ENCODE data around the gene UNC119B.

The UNC119B gene

GRCh38 chr12:120688527-120689071 is 21.7 kb upstream of the UNC119B start:
- H3K4me1 ChIP-seq (ENCODE audit: control insufficient read depth, insufficient read depth, low read length): peaks cover 3% of the 10 kb centered on the region
- no peak for DNase-seq (ENCODE audit: low read depth, low spot score)
- H3K27me3 ChIP-seq (ENCODE audit: control insufficient read depth, insufficient read depth, low read length): no peaks in the 10 kb centered on the region
- WGBS (ENCODE audit: insufficient coverage, insufficient read length): no CpG with 5 or more reads among the region's 6 CpGs
- H3K27ac ChIP-seq (ENCODE audit: low read length): no peak overlapping the region
- H3K36me3 ChIP-seq (ENCODE audit: control insufficient read depth, insufficient read depth, low read length): no peaks in the 10 kb centered on the region
- no peaks in the 10 kb centered on the region for H3K9me3 ChIP-seq (ENCODE audit: control insufficient read depth, insufficient read depth, low read length)
- peak overlapping the region; percentile 7; the same call in 1 of the 2 replicates for H3K4me3 ChIP-seq (ENCODE audit: low read length)

DNA sequence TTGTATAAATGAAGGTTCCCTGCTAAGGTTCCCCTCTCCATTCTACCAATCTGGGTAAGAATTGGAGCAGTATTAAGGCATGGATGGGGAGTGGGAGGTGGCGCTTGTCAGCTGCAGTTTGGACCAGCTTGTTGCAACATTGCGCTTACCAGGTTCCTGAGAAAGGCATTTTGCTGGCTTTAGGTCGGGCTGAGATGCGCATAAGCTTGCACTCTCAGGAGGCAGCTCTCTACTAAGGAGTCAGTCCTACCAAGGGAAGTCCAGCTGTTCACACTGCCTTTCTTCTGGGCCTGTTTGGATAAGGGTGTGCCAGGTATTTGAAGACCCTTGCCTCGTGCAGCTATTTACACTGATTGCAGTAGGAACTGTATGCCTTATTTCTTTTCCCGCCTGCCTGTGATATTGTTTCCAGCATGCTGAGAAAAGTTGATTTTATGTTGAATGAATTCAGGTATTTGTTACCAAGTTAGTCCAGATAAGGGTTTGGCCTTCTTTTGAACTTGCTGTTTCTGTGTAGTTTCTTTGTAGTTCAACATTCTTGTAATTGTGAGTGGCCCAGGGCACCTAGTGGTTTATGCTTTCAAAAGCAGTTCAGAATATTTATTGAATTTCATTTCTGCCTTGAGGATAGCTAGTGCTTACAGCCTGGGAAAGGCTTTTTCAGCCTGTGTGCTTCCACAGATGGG is 20.7 kb upstream of the UNC119B start:
- H3K36me3 ChIP-seq (ENCODE audit: control insufficient read depth, insufficient read depth, low read length): peaks cover 4% of the 10 kb centered on the region; the same call in 1 of the 2 replicates
- H3K4me3 ChIP-seq (ENCODE audit: low read length): no peak overlapping the region
- no peaks in the 10 kb centered on the region for H3K9me3 ChIP-seq (ENCODE audit: control insufficient read depth, insufficient read depth, low read length)
- DNase-seq (ENCODE audit: low read depth, low spot score): no peak
- WGBS (ENCODE audit: insufficient coverage, insufficient read length): no CpG with 5 or more reads among the region's 6 CpGs
- H3K27ac ChIP-seq (ENCODE audit: low read length): no peak overlapping the region
- peaks cover 3% of the 10 kb centered on the region for H3K4me1 ChIP-seq (ENCODE audit: control insufficient read depth, insufficient read depth, low read length)
- no peaks in the 10 kb centered on the region for H3K27me3 ChIP-seq (ENCODE audit: control insufficient read depth, insufficient read depth, low read length)

GRCh38 chr12:120690083-120690450 is 20.2 kb upstream of the UNC119B start:
- Histone ChIP-seq H3K4me1 (ENCODE audit: control insufficient read depth, insufficient read depth, low read length) (peaks cover 3% of the 10 kb centered on the region), H3K4me3 (ENCODE audit: low read length) (no peak overlapping the region), H3K27ac (ENCODE audit: low read length) (no peak overlapping the region), H3K9me3 (ENCODE audit: control insufficient read depth, insufficient read depth, low read length) (no peaks in the 10 kb centered on the region), H3K27me3 (ENCODE audit: control insufficient read depth, insufficient read depth, low read length) (no peaks in the 10 kb centered on the region), H3K36me3 (ENCODE audit: control insufficient read depth, insufficient read depth, low read length) (peaks cover 9% of the 10 kb centered on the region; the same call in 1 of the 2 replicates)
- WGBS (ENCODE audit: insufficient coverage, insufficient read length): no CpG with 5 or more reads among the region's 2 CpGs
- no peak for DNase-seq (ENCODE audit: low read depth, low spot score)

DNA sequence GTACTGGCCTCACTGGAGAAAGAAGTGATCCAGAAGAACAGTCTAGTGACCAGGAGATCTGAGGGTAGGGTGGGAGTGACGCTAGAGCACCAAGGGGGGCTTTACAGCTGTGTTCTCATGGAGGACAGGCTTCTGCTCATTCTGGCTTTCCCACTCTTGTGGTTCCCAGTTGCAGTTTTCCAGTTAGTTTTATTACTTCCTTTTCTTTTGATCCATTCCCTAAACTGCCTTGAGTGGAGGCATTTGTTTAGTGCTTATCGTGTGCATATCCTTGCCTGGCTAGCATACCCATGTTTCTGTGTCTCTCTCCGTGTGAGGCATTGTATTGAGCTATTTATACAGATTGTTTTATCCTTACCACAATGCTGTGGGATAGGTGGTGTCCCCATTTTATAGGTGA is 19.3 kb upstream of the UNC119B start:
- no CpG with 5 or more reads among the region's 3 CpGs for WGBS (ENCODE audit: insufficient coverage, insufficient read length)
- Histone ChIP-seq H3K27me3 (ENCODE audit: control insufficient read depth, insufficient read depth, low read length) (no peaks in the 10 kb centered on the region), H3K4me1 (ENCODE audit: control insufficient read depth, insufficient read depth, low read length) (peaks cover 3% of the 10 kb centered on the region)

GRCh38 chr12:120692524-120693033 is 17.7 kb upstream of the UNC119B start:
- Histone ChIP-seq H3K27me3 (ENCODE audit: control insufficient read depth, insufficient read depth, low read length) (no peaks in the 10 kb centered on the region), H3K36me3 (ENCODE audit: control insufficient read depth, insufficient read depth, low read length) (peaks cover 21% of the 10 kb centered on the region; the same call in 1 of the 2 replicates), H3K4me3 (ENCODE audit: low read length) (no peak overlapping the region), H3K4me1 (ENCODE audit: control insufficient read depth, insufficient read depth, low read length) (peaks cover 3% of the 10 kb centered on the region), H3K9me3 (ENCODE audit: control insufficient read depth, insufficient read depth, low read length) (no peaks in the 10 kb centered on the region), H3K27ac (ENCODE audit: low read length) (no peak overlapping the region)
- no CpG with 5 or more reads among the region's 11 CpGs for WGBS (ENCODE audit: insufficient coverage, insufficient read length)
- no peak for DNase-seq (ENCODE audit: low read depth, low spot score)

More for the DNA sequence above, 19.3 kb upstream of the UNC119B start:
- Histone ChIP-seq H3K4me3 (ENCODE audit: low read length) (no peak overlapping the region), H3K36me3 (ENCODE audit: control insufficient read depth, insufficient read depth, low read length) (peaks cover 14% of the 10 kb centered on the region; the same call in 1 of the 2 replicates), H3K9me3 (ENCODE audit: control insufficient read depth, insufficient read depth, low read length) (no peaks in the 10 kb centered on the region), H3K27ac (ENCODE audit: low read length) (no peak overlapping the region)
- DNase-seq (ENCODE audit: low read depth, low spot score): no peak

- H3K27me3 ChIP-seq (ENCODE audit: control insufficient read depth, insufficient read depth, low read length): no peaks in the 10 kb centered on the region
- H3K36me3 ChIP-seq (ENCODE audit: control insufficient read depth, insufficient read depth, low read length): peaks cover 28% of the 10 kb centered on the region
- peaks cover 3% of the 10 kb centered on the region for H3K4me1 ChIP-seq (ENCODE audit: control insufficient read depth, insufficient read depth, low read length)
- DNase-seq (ENCODE audit: low read depth, low spot score): no peak
- no CpG with 5 or more reads among the region's 4 CpGs for WGBS (ENCODE audit: insufficient coverage, insufficient read length)
- no peaks in the 10 kb centered on the region for H3K9me3 ChIP-seq (ENCODE audit: control insufficient read depth, insufficient read depth, low read length)
- no peak overlapping the region for H3K27ac ChIP-seq (ENCODE audit: low read length)
- no peak overlapping the region for H3K4me3 ChIP-seq (ENCODE audit: low read length)
Observed at GRCh38 chr12:120693848-120694247, 16.4 kb upstream of the UNC119B start.

GRCh38 chr12:120696626-120697025 is 13.6 kb upstream of the UNC119B start:
- peaks cover 43% of the 10 kb centered on the region for H3K36me3 ChIP-seq (ENCODE audit: control insufficient read depth, insufficient read depth, low read length)
- DNase-seq (ENCODE audit: low read depth, low spot score): no peak

GRCh38 chr12:120697344-120697743 is 12.9 kb upstream of the UNC119B start:
- DNase-seq (ENCODE audit: low read depth, low spot score): no peak
- Histone ChIP-seq H3K27me3 (ENCODE audit: control insufficient read depth, insufficient read depth, low read length) (no peaks in the 10 kb centered on the region), H3K36me3 (ENCODE audit: control insufficient read depth, insufficient read depth, low read length) (peaks cover 46% of the 10 kb centered on the region), H3K9me3 (ENCODE audit: control insufficient read depth, insufficient read depth, low read length) (no peaks in the 10 kb centered on the region), H3K4me1 (ENCODE audit: control insufficient read depth, insufficient read depth, low read length) (peaks cover 3% of the 10 kb centered on the region), H3K4me3 (ENCODE audit: low read length) (no peak overlapping the region), H3K27ac (ENCODE audit: low read length) (no peak overlapping the region)
- WGBS (ENCODE audit: insufficient coverage, insufficient read length): no CpG with 5 or more reads among the region's 1 CpG

More at GRCh38 chr12:120696626-120697025, 13.6 kb upstream of the UNC119B start:
- Histone ChIP-seq H3K9me3 (ENCODE audit: control insufficient read depth, insufficient read depth, low read length) (no peaks in the 10 kb centered on the region), H3K27me3 (ENCODE audit: control insufficient read depth, insufficient read depth, low read length) (no peaks in the 10 kb centered on the region), H3K4me3 (ENCODE audit: low read length) (no peak overlapping the region), H3K4me1 (ENCODE audit: control insufficient read depth, insufficient read depth, low read length) (peaks cover 3% of the 10 kb centered on the region), H3K27ac (ENCODE audit: low read length) (no peak overlapping the region)
- 100% methylated on average over 1 of the region's 6 CpGs for WGBS (ENCODE audit: insufficient coverage, insufficient read length)

- H3K4me3 ChIP-seq (ENCODE audit: low read length): no peak overlapping the region
- H3K27ac ChIP-seq (ENCODE audit: low read length): no peak overlapping the region
- no peak for DNase-seq (ENCODE audit: low read depth, low spot score)
- peaks cover 52% of the 10 kb centered on the region for H3K36me3 ChIP-seq (ENCODE audit: control insufficient read depth, insufficient read depth, low read length)
- no peaks in the 10 kb centered on the region for H3K27me3 ChIP-seq (ENCODE audit: control insufficient read depth, insufficient read depth, low read length)
- no peaks in the 10 kb centered on the region; the same call in 1 of the 2 replicates for H3K4me1 ChIP-seq (ENCODE audit: control insufficient read depth, insufficient read depth, low read length)
- H3K9me3 ChIP-seq (ENCODE audit: control insufficient read depth, insufficient read depth, low read length): no peaks in the 10 kb centered on the region
- no CpG with 5 or more reads among the region's 3 CpGs for WGBS (ENCODE audit: insufficient coverage, insufficient read length)
Observed at GRCh38 chr12:120698665-120699064, 11.6 kb upstream of the UNC119B start.

GRCh38 chr12:120699553-120699952 is 10.7 kb upstream of the UNC119B start:
- Histone ChIP-seq H3K36me3 (ENCODE audit: control insufficient read depth, insufficient read depth, low read length) (peaks cover 48% of the 10 kb centered on the region), H3K9me3 (ENCODE audit: control insufficient read depth, insufficient read depth, low read length) (no peaks in the 10 kb centered on the region), H3K27me3 (ENCODE audit: control insufficient read depth, insufficient read depth, low read length) (no peaks in the 10 kb centered on the region), H3K27ac (ENCODE audit: low read length) (no peak overlapping the region), H3K4me3 (ENCODE audit: low read length) (no peak overlapping the region), H3K4me1 (ENCODE audit: control insufficient read depth, insufficient read depth, low read length) (no peaks in the 10 kb centered on the region)
- no CpG with 5 or more reads among the region's 7 CpGs for WGBS (ENCODE audit: insufficient coverage, insufficient read length)
- DNase-seq (ENCODE audit: low read depth, low spot score): no peak
